SK-N-SH treated with all-trans-retinoic acid at 6 μM for 48 hours (cell line): ENCODE measurements around the gene BCAS4.

Experiments used
- ARNTL ChIP-seq: fragments of 450-650 bp; formaldehyde crosslinking; IDR thresholded peaks from 2 replicates; pipeline ENCODE4 v1.5.0; 2020; ENCODE audit warnings: low read depth, mild to moderate bottlenecking, moderate library complexity, borderline replicate concordance
- CSDC2 ChIP-seq: fragments of 250-450 bp; sonication (Bioruptor Pico); IDR thresholded peaks from 2 replicates; pipeline ENCODE4 v1.5.0; 2020; ENCODE audit warnings: mild to moderate bottlenecking, moderate library complexity
- CSRNP3 ChIP-seq: fragments of 250-450 bp; sonication (Bioruptor Pico); IDR thresholded peaks from 2 replicates; pipeline ENCODE4 v1.5.1; 2021; ENCODE audit warnings: mild to moderate bottlenecking, moderate library complexity
- GLIS3 ChIP-seq: fragments of 250-450 bp; sonication (Bioruptor Pico); IDR thresholded peaks from 2 replicates; pipeline ENCODE4 v1.5.0; 2020; ENCODE audit warnings: mild to moderate bottlenecking, moderate library complexity
- PATZ1 ChIP-seq: fragments of 250-450 bp; sonication (Bioruptor Pico); IDR thresholded peaks from 2 replicates; pipeline ENCODE4 v1.8.0; 2020; ENCODE audit warnings: mild to moderate bottlenecking, moderate library complexity, borderline replicate concordance
- PPARA ChIP-seq: fragments of 250-450 bp; sonication (Bioruptor Pico); IDR thresholded peaks from 2 replicates; pipeline ENCODE4 v1.5.0; 2020; ENCODE audit warnings: mild to moderate bottlenecking, borderline replicate concordance
- RARB ChIP-seq: fragments of 250-450 bp; sonication (Bioruptor Pico); IDR thresholded peaks from 2 replicates; pipeline ENCODE4 v1.8.0; 2021; ENCODE audit warnings: mild to moderate bottlenecking, moderate library complexity
- ZFP3 ChIP-seq: fragments of 250-450 bp; sonication (Bioruptor Pico); IDR thresholded peaks from 2 replicates; pipeline ENCODE4 v1.5.0; 2020; ENCODE audit warnings: mild to moderate bottlenecking, moderate library complexity
- ZFP30 ChIP-seq: fragments of 450-650 bp; formaldehyde crosslinking; IDR thresholded peaks from 2 replicates; pipeline ENCODE4 v1.5.0; 2022; ENCODE audit warnings: mild to moderate bottlenecking, moderate library complexity
- ZNF565 ChIP-seq: fragments of 450-650 bp; formaldehyde crosslinking; conservative IDR thresholded peaks from 2 replicates; pipeline ENCODE4 v1.5.0; 2020; ENCODE audit warnings: low read depth, mild to moderate bottlenecking, moderate library complexity
- ZNF8 ChIP-seq: fragments of 450-650 bp; formaldehyde crosslinking; IDR thresholded peaks from 2 replicates; pipeline ENCODE4 v1.5.0; 2020; ENCODE audit warnings: mild to moderate bottlenecking, moderate library complexity

- TF ChIP-seq GLIS3 (CRISPR knock-in tag) = no peak
- TF ChIP-seq PATZ1 (CRISPR knock-in tag) = no peak
- no peak for TF ChIP-seq PPARA (CRISPR knock-in tag)
- TF ChIP-seq ZFP30 (CRISPR knock-in tag) = no peak
- TF ChIP-seq ZNF8 (CRISPR knock-in tag) = no peak
- no peak for TF ChIP-seq ARNTL (CRISPR knock-in tag)
- no peak for TF ChIP-seq RARB
- no peak for TF ChIP-seq ZFP3 (CRISPR knock-in tag)
- TF ChIP-seq CSRNP3 (CRISPR knock-in tag) = no peak
- no peak for TF ChIP-seq CSDC2
- TF ChIP-seq ZNF565 (CRISPR knock-in tag) = no peak
Observed at GRCh38 chr20:50867805-50868204, 72.9 kb downstream of the BCAS4 start.
